GM21423 (cell line): ENCODE data around the gene CACNA1C.
"Not testable (repeated sequence)": the region's sequence is repeated elsewhere in the genome, so short reads cannot be mapped to it uniquely, and the experiment has no call there.

Experiments
- ATAC-seq: cut with Tn5 transposase; IDR thresholded peaks from one replicate; pipeline ENCODE4 v1.9.1; 2021; ENCODE audit warnings: mild to moderate bottlenecking, moderate library complexity; ENCODE audit not compliant: unreplicated experiment

CACNA1C gene

GRCh38 chr12:2691345-2692071 lies 638.7 kb downstream of the CACNA1C start:
- ATAC-seq, result peak; percentile 77

DNA sequence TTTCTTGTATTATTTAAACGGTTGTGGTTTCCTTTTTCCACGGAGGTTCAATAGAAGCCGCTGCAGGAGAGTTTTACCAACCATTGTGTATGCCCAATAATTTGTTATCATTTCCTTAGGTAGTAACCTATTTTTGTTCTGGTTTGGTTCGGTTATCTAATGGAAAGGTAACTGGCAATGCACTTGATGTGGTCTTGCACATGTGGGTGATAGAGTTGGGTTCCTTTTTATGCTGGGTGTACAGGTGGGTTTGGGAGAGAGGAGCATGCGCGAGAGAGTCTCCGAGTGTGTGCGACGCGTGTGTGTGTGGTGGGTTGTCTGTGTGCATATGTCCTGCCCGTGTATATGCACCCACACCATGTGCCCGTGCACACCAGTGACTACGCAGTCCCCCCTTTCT lies 639.3 kb downstream of the CACNA1C start:
- no peak for ATAC-seq

GRCh38 chr12:2693244-2693860 lies 640.6 kb downstream of the CACNA1C start:
- no peak for ATAC-seq

DNA sequence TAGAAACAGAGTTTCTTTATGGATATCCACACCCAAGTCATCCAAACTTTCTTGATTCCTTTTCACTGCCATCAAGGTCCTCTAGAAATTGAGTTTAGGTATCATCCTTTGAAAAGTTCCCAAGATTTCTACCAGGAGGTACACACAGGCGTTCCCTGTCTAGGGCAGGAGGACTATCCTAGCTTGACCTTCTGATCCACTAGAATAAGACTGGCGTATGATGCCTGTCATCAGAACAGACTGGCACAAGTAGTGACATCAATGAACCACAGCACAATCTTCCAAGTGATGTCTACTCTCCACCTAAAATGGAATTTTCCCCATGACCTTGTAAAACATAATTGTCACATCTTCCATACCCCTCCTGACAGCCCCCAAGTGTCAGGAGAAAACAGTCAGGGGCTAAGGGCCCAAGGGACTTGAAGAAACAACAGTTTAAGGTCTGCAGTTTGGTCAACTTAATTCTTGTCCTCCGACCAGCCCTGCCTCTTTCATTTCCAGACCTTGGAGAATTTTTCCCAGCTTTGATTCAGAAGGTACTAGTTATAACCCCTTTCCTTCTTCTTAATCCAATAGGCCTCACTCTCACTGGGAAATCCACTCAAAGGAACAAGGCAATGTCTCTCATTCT lies 641.3 kb downstream of the CACNA1C start:
- no peak for ATAC-seq

GRCh38 chr12:2696136-2696535 lies 643.3 kb downstream of the CACNA1C start:
- ATAC-seq, result no peak

DNA sequence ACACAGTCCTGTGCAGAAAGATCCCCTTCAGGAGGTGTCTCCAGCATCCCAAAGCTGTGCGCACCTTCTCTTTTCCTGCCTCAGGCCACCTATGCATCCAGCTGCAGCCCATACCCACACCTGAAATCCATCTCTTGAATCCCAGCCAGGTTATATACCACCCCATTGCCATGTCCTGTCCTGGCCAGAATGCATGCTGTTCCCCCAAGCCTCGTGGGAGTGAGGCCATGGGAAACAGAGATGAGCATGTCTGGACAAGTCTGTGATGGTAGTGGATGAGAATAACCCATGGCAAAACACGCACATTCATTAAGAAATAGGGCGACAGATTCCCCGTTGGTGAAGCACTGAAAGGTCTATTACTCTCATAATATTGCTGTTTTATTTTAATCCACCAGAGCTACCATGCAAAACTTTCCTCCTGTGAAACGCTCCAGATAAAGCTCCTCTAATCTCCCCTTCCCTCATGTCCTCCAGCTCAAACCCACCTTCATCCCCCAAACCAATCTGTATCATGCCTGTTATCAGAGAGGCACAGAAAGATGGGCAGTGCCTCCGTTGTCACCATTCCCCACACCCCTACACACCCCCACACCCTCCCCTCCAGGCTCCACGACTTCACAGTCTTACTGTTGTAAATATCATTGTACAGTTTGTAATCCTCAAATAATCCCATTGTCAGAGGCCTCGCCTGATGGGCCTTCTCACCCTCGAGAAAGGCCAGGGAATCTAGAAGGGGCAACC lies 644.4 kb downstream of the CACNA1C start:
- ATAC-seq, result no peak

- ATAC-seq, result no peak
Observed at GRCh38 chr12:2698566-2698965, 645.8 kb downstream of the CACNA1C start.

DNA sequence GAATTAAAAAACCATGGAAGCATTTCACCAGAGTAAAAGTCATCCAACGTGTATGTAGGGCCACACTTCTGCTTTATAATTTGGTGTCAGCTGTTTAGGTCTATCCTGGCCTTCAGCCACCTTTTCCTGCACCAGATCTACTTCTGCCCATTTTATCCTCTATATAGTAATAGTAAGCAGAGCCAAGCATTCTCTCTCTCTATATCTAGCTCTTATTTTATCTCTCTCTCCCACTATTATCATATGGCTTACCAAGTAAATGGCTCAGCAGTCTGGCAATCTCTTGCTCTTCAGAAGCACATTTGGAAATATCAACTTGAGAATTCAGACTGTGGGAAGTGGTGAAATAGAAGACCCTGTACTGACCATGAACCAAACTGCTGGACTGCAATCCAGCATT lies 657.9 kb downstream of the CACNA1C start:
- ATAC-seq, result no peak

DNA sequence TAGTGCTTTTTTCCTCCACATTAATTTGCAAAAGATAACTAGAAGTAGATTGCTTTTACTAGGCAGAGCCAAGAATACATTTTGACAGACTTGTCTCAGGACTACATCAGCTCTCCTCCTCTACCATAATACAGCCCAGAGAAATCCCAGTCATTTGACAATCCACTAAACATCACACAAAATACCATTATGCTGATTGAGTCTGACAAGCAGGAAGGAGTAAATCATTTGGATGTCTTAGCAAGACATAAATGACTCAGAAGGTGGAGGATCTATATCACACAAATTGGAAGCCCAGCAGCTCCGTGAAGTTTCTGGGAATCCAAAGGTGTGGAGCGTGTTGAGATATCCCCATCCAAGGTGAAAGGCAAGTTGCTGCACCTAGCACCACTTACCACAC lies 666.6 kb downstream of the CACNA1C start:
- ATAC-seq, result no peak

DNA sequence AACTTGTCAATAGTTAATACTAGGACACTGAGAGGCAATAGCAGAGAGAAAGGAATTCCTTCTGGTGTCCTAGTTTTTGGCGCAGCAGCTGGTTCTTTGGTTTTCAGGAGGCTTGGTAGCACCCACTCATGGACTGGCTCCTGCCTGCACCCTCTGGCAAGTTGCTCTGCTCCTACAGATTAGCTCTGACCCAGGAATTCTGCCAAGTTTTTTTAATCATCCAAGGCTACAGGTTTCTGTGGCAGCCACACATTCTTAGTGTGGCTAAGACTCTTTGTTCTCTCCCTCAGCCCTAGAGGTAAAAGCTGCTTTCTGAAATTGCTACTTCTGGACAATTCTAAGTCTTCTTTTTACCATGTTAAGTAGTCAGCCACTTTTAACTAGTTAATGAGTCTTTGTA lies 670.0 kb downstream of the CACNA1C start:
- ATAC-seq, result no peak

DNA sequence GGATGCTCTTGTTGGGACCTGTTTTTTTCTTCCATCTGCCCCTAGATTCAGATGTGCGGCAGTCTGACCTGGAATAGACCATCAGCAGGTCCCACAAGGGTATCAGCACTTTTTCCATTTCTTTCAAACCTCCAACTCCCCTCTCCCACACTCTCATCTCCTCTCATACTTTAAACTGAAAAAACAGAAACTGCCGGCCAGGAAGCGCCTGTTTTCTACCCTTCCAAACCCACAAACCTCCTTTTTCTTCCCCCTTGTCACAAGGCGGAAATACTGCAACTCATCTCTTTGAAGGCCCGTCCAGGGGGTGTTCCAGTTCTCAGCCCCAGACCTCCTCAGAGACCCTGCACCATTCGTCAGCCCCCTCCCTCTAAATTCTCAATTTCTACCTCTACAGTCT lies 679.5 kb downstream of the CACNA1C start:
- no peak for ATAC-seq

DNA sequence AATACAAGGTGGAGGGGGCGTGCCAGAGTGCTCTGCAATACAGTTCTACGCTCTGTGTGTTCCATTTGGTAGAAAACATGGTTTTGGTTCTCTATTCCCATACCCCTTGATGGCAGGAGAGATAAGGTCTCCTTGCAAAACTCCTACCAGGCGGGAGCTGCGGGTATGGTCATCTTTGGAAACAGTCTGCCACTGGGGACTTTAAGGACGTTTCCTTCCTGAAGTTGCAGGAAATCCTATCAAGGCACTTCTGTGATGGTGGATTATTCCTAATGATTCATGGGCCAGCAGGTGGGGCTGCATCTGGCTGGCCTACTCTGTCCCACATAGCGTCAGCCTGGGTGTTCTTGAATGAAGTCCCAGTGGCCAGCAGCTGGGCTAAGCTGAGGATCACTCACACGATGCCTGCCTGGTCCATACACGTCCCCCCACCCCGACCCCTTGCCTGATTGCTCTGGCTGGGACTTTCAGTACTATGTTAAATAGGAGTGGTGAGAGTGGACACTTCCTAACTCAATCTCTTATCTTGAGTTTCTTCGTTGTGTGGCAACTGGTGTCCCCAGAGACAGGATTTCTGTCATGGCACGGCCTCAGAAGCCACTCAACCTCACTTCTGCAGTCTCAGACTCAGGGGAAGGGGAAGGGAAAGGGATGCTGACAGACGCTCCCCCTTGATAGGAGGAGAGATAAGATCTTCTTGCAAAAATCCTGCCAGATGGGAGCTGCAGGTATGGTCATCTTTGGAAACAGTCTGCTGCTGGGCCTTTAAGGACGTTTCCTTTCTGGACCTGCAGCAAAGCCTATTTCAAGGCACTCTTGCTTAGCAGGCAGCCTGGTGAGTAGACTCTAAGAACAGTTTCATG lies 680.9 kb downstream of the CACNA1C start:
- ATAC-seq, result no peak

DNA sequence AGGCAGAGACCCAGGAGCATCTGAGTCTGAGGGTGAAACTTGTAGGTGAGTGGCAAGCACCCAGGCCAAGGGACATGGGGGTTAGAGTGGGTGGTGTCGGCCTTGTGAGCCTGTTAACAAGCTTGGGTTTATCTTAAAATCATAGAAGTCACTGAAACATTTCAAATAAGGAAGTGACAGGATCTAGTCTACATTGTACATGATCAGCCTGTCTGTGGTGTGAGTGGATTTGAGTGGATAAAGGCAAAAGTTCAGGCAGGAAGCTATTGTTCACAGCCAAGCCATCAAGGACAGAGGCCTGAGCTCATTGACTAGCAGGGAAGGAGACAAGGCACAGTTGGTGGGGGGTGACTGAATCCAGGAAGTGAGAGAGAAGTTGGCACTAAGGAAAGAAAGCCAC lies 682.6 kb downstream of the CACNA1C start:
- ATAC-seq, result no peak

DNA sequence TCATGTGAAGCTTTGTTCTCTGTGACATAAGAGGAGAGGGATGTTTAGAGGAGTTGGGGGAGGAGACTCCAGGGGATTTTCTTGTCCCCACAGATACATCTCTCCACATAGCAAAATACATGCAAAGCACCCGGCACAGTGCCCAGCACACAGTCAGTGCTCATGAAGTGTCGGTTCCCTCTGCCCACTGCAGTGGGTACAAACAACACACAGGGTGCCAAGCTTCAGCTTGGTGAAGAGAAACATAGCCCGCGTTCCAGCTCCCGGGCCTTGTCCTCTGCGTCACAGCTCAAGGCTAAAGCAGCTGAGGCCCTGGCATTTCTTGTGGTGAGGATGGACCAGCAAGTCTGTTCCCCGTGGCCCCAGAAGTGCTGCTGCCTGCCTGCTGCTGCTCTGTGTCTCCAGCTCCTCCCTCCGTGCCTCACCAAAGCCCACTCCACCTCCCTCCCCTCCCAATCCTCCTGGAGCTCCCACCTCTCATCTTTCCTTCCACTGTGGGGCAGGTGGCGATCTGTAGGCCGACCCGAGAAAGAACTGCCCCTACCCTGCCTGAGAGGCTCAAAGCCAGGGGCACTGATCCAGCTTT lies 685.0 kb downstream of the CACNA1C start:
- no peak for ATAC-seq

GRCh38 chr12:2739069-2739468 lies 686.3 kb downstream of the CACNA1C start:
- no peak for ATAC-seq

GRCh38 chr12:2739832-2740641 lies 687.2 kb downstream of the CACNA1C start:
- no peak for ATAC-seq

DNA sequence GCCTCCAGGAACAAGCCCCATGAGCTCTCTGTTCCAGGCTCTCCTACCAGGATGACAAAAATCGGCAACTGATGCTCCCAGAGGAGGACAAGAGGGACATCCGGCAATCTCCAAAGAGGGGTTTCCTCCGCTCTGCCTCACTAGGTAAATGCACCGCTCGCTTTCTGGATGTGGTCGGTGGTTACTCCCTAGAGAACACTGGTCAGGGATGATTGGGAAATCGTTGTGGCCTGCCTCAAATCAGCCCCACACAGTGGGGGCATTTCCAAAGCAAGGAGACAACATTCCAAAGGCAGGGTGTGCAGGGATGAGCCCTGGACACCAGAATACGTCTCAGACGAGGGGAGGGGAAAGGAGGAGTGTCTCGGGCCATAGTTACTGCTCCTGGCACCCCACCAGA lies 689.2 kb downstream of the CACNA1C start:
- ATAC-seq, result not testable (repeated sequence)

GRCh38 chr12:2743478-2743877 lies 690.7 kb downstream of the CACNA1C start:
- ATAC-seq, result no peak

- no peak for ATAC-seq
Observed at GRCh38 chr12:2745655-2746054, 692.9 kb downstream of the CACNA1C start.
